ENCODE results near the gene HORMAD2.

DNA sequence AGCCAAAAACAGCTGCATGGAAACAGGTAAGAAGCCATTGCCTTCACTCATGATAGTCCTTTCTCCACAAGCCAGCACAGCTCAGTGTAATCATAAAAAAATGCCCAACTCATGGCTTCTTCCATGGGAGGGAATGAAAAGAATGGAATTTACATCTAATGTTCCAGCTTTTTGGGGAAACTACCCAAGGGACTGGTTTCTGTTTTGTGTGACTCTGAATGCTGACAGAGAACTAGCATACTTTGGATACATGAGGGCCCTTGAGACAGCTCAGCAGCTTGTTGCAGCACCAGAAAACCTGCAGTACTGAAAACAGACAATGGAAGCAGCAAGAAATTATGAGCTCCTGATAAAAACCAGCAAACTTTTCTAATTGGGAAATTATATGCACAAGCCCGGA lies 24.2 kb upstream of the HORMAD2 start:
- TF ChIP-seq, protein P1, sequence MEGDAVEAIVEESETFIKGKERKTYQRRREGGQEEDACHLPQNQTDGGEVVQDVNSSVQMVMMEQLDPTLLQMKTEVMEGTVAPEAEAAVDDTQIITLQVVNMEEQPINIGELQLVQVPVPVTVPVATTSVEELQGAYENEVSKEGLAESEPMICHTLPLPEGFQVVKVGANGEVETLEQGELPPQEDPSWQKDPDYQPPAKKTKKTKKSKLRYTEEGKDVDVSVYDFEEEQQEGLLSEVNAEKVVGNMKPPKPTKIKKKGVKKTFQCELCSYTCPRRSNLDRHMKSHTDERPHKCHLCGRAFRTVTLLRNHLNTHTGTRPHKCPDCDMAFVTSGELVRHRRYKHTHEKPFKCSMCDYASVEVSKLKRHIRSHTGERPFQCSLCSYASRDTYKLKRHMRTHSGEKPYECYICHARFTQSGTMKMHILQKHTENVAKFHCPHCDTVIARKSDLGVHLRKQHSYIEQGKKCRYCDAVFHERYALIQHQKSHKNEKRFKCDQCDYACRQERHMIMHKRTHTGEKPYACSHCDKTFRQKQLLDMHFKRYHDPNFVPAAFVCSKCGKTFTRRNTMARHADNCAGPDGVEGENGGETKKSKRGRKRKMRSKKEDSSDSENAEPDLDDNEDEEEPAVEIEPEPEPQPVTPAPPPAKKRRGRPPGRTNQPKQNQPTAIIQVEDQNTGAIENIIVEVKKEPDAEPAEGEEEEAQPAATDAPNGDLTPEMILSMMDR (IDR thresholded peaks at IDR 0.05): no peak
- TF ChIP-seq POLR2AphosphoS5 (IDR thresholded peaks at IDR 0.05): no peak
- TF ChIP-seq POLR2A (IDR thresholded peaks at IDR 0.05): no peak

All from prostate gland (tissue), 2 donors.